Memory B cell (primary cell): ENCODE data around the gene CCR4.
"Not testable (repeated sequence)": the region's sequence is repeated elsewhere in the genome, so short reads cannot be mapped to it uniquely, and the experiment has no call there.

Experiments
- ATAC-seq: fragments of 150-1000 bp; cut with Tn5 transposase; 2 replicates; pipeline ENCODE4 v1.10.0; 2021; ENCODE audit warnings: low read depth, mild to moderate bottlenecking, moderate library complexity
- DNase-seq, 2 donors: peaks; one replicate each; pipeline ENCODE4 v3.0.0; 2022; ENCODE audit warnings: low spot score in 2 of 2
- H3K27ac Mint-ChIP-seq: one replicate; pipeline ENCODE4 v1.8.0; 2022; ENCODE audit warnings: mild to moderate bottlenecking, moderate library complexity, mixed read lengths
- H3K27me3 Mint-ChIP-seq: one replicate; pipeline ENCODE4 v1.8.0; 2022; ENCODE audit warnings: mixed read lengths
- H3K36me3 Mint-ChIP-seq: one replicate; pipeline ENCODE4 v1.8.0; 2022; ENCODE audit warnings: mild to moderate bottlenecking, mixed read lengths
- H3K4me1 Mint-ChIP-seq: one replicate; pipeline ENCODE4 v1.8.0; 2022; ENCODE audit warnings: mixed read lengths
- H3K4me3 Mint-ChIP-seq: one replicate; pipeline ENCODE4 v1.8.0; 2022; ENCODE audit warnings: mild to moderate bottlenecking, moderate library complexity, mixed read lengths
- H3K9me3 Mint-ChIP-seq: one replicate; pipeline ENCODE4 v1.8.0; 2022; ENCODE audit warnings: mixed read lengths

The CCR4 gene

GRCh38 chr3:32940726-32941125 lies 10.7 kb upstream of the CCR4 start:
- no peak overlapping the region for H3K27ac Mint-ChIP-seq
- H3K9me3 Mint-ChIP-seq, result no peaks in the 10 kb centered on the region
- no peak for DNase-seq
- no peak overlapping the region for H3K4me3 Mint-ChIP-seq
- H3K27me3 Mint-ChIP-seq, result peaks cover 1% of the 10 kb centered on the region
- ATAC-seq, result no peak
- no peaks in the 10 kb centered on the region for H3K36me3 Mint-ChIP-seq
- H3K4me1 Mint-ChIP-seq, result no peaks in the 10 kb centered on the region

- H3K36me3 Mint-ChIP-seq, result no peaks in the 10 kb centered on the region
- no peak overlapping the region for H3K4me3 Mint-ChIP-seq
- H3K27ac Mint-ChIP-seq, result no peak overlapping the region
- H3K9me3 Mint-ChIP-seq, result no peaks in the 10 kb centered on the region
- no peaks in the 10 kb centered on the region for H3K27me3 Mint-ChIP-seq
- DNase-seq (no peak), ATAC-seq (no peak)
- peaks cover 6% of the 10 kb centered on the region for H3K4me1 Mint-ChIP-seq
These were observed 6.3 kb upstream of the CCR4 start for GRCh38 chr3:32945136-32945535.

DNA sequence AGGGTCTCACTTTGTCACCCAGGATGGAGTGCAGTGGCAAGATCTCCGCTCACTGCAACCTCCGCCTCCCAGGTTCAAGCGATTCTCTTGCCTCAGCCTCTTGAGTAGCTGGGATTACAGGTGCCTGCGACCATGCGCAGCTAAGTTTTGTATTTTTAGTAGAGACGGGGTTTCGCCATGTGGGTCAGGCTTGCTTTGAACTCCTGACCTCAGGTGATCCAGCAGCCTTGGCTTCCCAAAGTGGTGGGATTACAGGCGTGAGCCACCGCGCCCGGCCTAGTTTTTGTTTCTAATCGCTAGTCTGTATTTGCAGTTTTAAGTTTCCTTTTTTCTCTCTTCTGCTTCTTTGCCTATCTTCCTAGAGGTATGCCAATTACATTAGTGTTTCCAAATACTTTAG lies 5.8 kb upstream of the CCR4 start:
- H3K36me3 Mint-ChIP-seq, H3K27me3 Mint-ChIP-seq, DNase-seq, H3K4me3 Mint-ChIP-seq, ATAC-seq, H3K27ac Mint-ChIP-seq, H3K9me3 Mint-ChIP-seq, H3K4me1 Mint-ChIP-seq: not testable (repeated sequence)

GRCh38 chr3:32946973-32947788 lies 4.3 kb upstream of the CCR4 start:
- H3K4me1 Mint-ChIP-seq, result peaks cover 11% of the 10 kb centered on the region
- DNase-seq, result no peak
- no peak for ATAC-seq
- H3K4me3 Mint-ChIP-seq, result no peak overlapping the region
- no peaks in the 10 kb centered on the region for H3K27me3 Mint-ChIP-seq
- no peak overlapping the region for H3K27ac Mint-ChIP-seq
- H3K36me3 Mint-ChIP-seq, result no peaks in the 10 kb centered on the region
- H3K9me3 Mint-ChIP-seq, result no peaks in the 10 kb centered on the region

- Mint-ChIP-seq H3K4me3 (no peak overlapping the region), H3K36me3 (no peaks in the 10 kb centered on the region), H3K27me3 (no peaks in the 10 kb centered on the region), H3K27ac (no peak overlapping the region), H3K4me1 (peaks cover 11% of the 10 kb centered on the region), H3K9me3 (no peaks in the 10 kb centered on the region)
- DNase-seq (peak; percentile 83 to 93), ATAC-seq (peak; percentile 94)
These were observed 3.6 kb upstream of the CCR4 start for GRCh38 chr3:32947789-32948238.

DNA sequence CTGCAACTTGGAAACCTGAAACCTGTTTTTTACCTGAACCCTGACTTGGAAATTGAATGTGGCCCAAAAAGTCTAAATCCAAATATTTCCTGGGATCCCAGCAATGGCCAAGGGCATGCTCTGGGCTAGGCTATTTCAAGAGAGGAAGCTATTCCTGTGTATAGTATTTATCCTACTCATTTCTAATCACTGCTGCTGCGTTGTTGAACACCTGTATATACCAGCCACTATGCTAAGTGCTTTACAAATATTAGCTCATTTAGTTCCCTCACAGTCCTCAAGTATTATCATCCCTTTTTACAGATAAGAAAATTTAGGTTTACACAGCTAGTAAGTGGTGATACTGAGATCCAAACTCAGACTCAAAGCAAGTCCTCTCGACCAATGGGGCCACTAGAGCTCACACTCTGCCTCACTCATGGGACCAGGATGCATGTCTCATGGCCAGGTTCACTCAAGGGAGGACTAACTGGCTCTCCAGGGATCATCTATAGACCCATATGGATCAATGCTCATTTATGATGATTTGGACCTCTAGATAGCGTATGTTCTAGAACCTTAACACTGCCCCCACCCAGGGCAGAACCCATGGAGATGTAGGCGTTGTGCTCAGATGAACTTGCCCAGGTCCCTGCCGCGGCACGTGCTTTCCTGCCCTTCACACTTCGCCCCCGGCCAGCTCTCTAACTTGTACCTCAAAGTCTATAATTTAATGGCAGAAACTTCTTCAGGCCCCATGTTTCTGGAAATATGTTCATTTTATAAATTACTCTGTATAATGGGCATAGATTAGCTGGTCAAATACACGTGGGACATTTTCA lies 2.6 kb upstream of the CCR4 start:
- Mint-ChIP-seq H3K27ac (no peak overlapping the region), H3K36me3 (no peaks in the 10 kb centered on the region), H3K4me3 (no peak overlapping the region), H3K4me1 (peaks cover 11% of the 10 kb centered on the region), H3K9me3 (no peaks in the 10 kb centered on the region), H3K27me3 (no peaks in the 10 kb centered on the region)
- ATAC-seq, result no peak
- DNase-seq, result no peak

GRCh38 chr3:32950516-32950915 lies 928 bp upstream of the CCR4 start:
- no peak for DNase-seq
- H3K9me3 Mint-ChIP-seq, result no peaks in the 10 kb centered on the region
- H3K4me3 Mint-ChIP-seq, result no peak overlapping the region
- no peak for ATAC-seq
- no peaks in the 10 kb centered on the region for H3K36me3 Mint-ChIP-seq
- no peaks in the 10 kb centered on the region for H3K27me3 Mint-ChIP-seq
- H3K27ac Mint-ChIP-seq, result no peak overlapping the region
- peaks cover 11% of the 10 kb centered on the region for H3K4me1 Mint-ChIP-seq

DNA sequence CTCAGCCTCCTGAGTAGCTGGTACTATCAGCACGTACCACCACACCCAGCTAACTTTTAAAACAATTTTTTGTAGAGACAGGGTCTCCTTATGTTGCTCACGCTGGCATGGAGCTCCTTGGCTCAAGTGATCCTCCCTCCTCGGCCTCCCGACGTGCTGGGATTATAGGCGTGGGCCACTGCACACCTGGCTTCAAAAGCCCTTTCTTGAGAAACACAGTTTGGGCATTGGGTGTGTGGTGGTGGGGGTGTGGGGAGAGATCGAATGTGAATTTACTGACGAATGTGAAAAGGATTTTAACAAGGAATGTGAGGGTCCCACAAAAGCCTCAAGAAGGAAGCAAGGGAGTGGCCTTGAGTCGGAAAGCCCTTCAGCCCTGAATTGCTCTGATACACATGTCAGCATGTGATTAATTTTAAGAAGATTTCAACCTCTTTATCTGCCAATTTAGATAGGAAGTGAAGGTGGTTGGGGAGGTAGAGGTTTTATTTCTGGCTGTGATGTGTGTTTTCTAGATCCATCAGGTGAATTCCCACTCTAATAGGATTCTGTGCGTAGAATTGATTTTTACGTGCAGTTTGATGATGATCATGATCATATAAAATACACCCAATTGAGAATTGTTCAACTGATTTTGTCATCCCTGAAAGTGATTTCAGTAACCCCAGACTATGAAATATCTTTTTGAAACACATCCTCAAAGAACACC lies 1.1 kb downstream of the CCR4 start:
- no peak for ATAC-seq
- H3K4me3 Mint-ChIP-seq, result no peak overlapping the region
- H3K27me3 Mint-ChIP-seq, result peaks cover 1% of the 10 kb centered on the region
- DNase-seq, result no peak
- no peaks in the 10 kb centered on the region for H3K9me3 Mint-ChIP-seq
- H3K36me3 Mint-ChIP-seq, result no peaks in the 10 kb centered on the region
- peaks cover 11% of the 10 kb centered on the region for H3K4me1 Mint-ChIP-seq
- H3K27ac Mint-ChIP-seq, result no peak overlapping the region

DNA sequence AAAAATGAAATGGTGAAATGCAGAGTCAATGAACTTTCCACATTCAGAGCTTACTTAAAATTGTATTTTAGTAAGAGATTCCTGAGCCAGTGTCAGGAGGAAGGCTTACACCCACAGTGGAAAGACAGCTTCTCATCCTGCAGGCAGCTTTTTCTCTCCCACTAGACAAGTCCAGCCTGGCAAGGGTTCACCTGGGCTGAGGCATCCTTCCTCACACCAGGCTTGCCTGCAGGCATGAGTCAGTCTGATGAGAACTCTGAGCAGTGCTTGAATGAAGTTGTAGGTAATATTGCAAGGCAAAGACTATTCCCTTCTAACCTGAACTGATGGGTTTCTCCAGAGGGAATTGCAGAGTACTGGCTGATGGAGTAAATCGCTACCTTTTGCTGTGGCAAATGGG lies 3.1 kb downstream of the CCR4 start:
- ATAC-seq, result no peak
- Mint-ChIP-seq H3K27ac (no peak overlapping the region), H3K4me1 (peaks cover 5% of the 10 kb centered on the region), H3K27me3 (peaks cover 1% of the 10 kb centered on the region), H3K4me3 (no peak overlapping the region), H3K36me3 (no peaks in the 10 kb centered on the region), H3K9me3 (no peaks in the 10 kb centered on the region)
- no peak for DNase-seq

DNA sequence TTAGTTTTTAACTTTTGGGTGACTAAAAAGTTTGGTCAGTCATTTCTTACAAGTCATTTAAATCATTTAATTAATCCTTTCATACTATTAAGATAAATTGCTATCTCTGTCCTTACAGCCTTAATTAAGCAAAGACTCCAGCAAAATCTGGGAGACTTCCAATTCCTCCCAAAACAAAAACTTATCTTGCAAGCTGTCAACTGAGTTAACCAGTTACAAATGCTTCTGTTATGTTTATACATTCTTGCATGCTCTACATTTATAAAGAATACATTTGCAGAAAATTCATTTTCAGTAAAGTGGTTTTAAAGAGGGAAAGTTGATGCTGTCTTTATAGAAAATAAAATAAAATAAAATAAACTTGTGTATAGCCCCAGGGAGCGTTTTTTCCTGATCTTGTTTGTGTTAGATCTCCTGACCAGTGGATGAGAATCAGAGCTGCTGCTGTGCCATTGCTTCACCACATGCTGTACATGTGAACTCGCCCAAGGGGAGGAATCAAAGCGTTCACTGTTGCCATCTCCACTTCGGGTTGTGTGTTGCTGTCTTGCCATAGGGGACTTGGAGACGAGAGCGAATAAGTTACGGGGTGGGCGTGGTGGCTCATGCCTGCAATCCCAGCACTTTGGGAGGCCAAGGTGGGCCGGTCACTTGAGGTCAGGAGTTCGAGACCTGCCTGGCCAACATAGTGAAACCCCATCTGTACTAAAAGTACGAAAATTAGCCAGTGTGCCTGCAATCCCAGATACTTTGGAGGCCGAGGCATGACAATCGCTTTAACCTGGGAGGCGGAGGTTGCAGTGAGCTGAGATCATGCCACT lies 5.5 kb downstream of the CCR4 start:
- peaks cover 5% of the 10 kb centered on the region for H3K4me1 Mint-ChIP-seq
- DNase-seq (no peak), ATAC-seq (no peak)
- no peak overlapping the region for H3K4me3 Mint-ChIP-seq
- peaks cover 3% of the 10 kb centered on the region for H3K27me3 Mint-ChIP-seq
- no peaks in the 10 kb centered on the region for H3K36me3 Mint-ChIP-seq
- no peak overlapping the region for H3K27ac Mint-ChIP-seq
- no peaks in the 10 kb centered on the region for H3K9me3 Mint-ChIP-seq

DNA sequence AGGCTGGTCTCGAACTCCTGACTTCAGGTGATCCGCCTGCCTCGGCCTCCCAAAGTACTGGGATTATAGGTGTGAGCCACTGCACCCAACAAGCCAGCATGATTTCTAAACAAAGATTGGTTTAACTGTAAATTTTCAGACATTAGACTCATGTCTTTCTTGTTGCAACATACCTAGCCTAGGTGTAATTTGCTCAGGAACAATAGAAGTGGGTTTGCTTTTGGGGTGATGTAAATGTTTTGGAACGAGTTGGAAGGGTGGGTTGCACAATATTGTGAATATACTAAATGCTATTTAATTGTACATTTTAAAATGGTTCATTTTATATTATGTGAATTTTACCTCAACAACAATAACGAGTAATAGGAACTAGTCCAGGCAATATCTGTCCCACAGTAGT lies 7.1 kb downstream of the CCR4 start:
- Mint-ChIP-seq H3K27me3 (peaks cover 3% of the 10 kb centered on the region), H3K4me3 (no peak overlapping the region), H3K9me3 (no peaks in the 10 kb centered on the region), H3K27ac (no peak overlapping the region), H3K36me3 (no peaks in the 10 kb centered on the region), H3K4me1 (peaks cover 5% of the 10 kb centered on the region)
- DNase-seq, result no peak
- no peak for ATAC-seq

DNA sequence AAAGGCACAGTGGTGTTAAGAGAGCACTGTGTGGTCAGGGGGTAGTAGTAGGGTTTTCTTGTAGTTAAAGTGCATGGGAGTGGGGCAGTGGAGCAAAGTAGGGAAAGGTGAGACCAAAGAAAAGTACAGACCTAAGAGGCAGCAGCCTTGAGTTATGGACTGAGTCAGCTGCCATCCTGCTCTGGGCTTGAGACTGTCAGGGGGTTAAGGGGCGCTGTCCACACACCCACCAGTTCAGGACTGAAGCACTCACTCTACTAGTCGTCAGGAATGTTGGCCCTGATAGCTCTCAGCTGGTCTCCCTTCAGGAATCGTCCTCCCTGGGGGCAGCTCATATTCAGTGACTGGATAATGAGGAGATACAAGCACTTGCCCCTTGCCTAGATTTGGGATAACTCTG lies 7.9 kb downstream of the CCR4 start:
- no peak overlapping the region for H3K4me3 Mint-ChIP-seq

DNA sequence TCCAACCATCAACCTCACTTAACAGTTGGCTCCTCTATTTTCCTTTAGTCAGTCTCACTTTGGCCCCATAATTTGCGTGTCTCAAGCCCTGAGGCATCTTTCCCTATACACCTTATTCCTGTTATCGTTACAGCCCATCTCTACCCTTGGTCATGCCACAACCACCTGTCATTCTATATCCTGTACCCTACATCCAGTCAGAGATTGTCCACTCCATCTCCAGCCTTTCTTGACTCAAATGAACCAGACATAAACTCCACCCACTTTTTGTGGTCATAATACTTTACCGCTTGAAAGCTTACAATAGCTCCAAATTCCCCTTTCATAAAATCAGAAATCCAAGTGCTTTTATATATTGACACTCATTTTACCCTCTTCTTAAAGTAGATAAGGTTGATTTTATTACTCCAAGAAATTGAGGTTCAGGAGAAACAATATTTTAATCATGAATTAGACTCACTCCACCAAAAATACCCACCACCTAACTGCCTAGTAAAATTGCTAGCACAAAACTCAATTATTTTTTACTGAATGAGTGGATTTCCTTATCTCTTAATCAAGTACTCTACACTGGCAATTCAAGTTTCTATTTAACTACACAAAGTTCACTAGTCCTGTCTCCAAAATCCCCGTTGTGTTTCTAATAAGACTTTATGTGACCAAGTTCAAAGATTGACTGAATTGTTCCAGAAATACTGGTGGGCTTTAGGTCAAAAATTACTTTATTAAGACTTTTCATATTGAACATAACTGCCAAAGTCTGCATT lies 9.1 kb downstream of the CCR4 start:
- Mint-ChIP-seq H3K4me1 (peaks cover 5% of the 10 kb centered on the region), H3K27me3 (peaks cover 3% of the 10 kb centered on the region), H3K36me3 (peaks cover 6% of the 10 kb centered on the region), H3K9me3 (peaks cover 6% of the 10 kb centered on the region), H3K4me3 (no peak overlapping the region), H3K27ac (no peak overlapping the region)
- ATAC-seq (peak; percentile 55), DNase-seq (no peak)

More for the DNA sequence above, 7.9 kb downstream of the CCR4 start:
- H3K27ac Mint-ChIP-seq, result no peak overlapping the region
- H3K27me3 Mint-ChIP-seq, result peaks cover 3% of the 10 kb centered on the region
- DNase-seq (no peak), ATAC-seq (no peak)
- H3K4me1 Mint-ChIP-seq, result peaks cover 5% of the 10 kb centered on the region
- H3K36me3 Mint-ChIP-seq, result no peaks in the 10 kb centered on the region
- no peaks in the 10 kb centered on the region for H3K9me3 Mint-ChIP-seq
